Small intestine (tissue), 7 donors: ENCODE results near the gene NFKBIL1. TPM values are rescaled to one million over a fixed set of nuclear protein-coding genes. Genes with fewer than 3 reads are reported as not detected.
A peak's percentile ranks its signal among the peaks of the same experiment; 100 is the strongest.

Experiments used
- DNase-seq, 2 donors: peaks; one replicate each; pipeline versions ENCODE4 v3.0.0 to v3.0.0-alpha.2; 2013
- FAIRE-seq: peaks from 2 replicates; lab custom pipeline; 2012; peaks lifted over from hg19 to GRCh38; lab: Jason Lieb, UNC
- H3K27ac ChIP-seq, 3 donors: one replicate each; pipeline ENCODE4 v1.5.1; 2013; ENCODE audit warnings: low read length in 2 of 3, mild to moderate bottlenecking in 2 of 3, control low read depth in 1 of 3, inconsistent platforms in 1 of 3, low read depth in 1 of 3, moderate library complexity in 1 of 3
- H3K27me3 ChIP-seq, 3 donors: one replicate each; pipeline ENCODE4 v1.6.1; 2013; ENCODE audit warnings: low read length in 3 of 3, inconsistent platforms in 1 of 3; ENCODE audit not compliant: control insufficient read depth in 3 of 3, insufficient read depth in 3 of 3
- H3K36me3 ChIP-seq, 3 donors: one replicate each; pipeline ENCODE4 v1.6.1; 2013; ENCODE audit warnings: low read length in 3 of 3, inconsistent platforms in 1 of 3, low read depth in 1 of 3, mild to moderate bottlenecking in 1 of 3, moderate library complexity in 1 of 3; ENCODE audit not compliant: control insufficient read depth in 3 of 3, insufficient read depth in 2 of 3
- H3K4me1 ChIP-seq, 3 donors: one replicate each; pipeline ENCODE4 v1.6.1; 2013; ENCODE audit warnings: low read length in 2 of 3, inconsistent platforms in 1 of 3, low read depth in 1 of 3, mild to moderate bottlenecking in 1 of 3, moderate library complexity in 1 of 3; ENCODE audit not compliant: control insufficient read depth in 3 of 3, insufficient read depth in 2 of 3
- H3K4me3 ChIP-seq, 3 donors: one replicate each; pipeline ENCODE4 v1.5.1; 2013; ENCODE audit warnings: low read length in 3 of 3, control low read depth in 1 of 3, inconsistent platforms in 1 of 3, low read depth in 1 of 3, mild to moderate bottlenecking in 1 of 3, moderate library complexity in 1 of 3
- H3K9me3 ChIP-seq, 2 donors: one replicate each; pipeline ENCODE4 v1.6.1; 2013; ENCODE audit warnings: low read depth in 1 of 2, low read length in 1 of 2; ENCODE audit not compliant: control insufficient read depth in 2 of 2, insufficient read depth in 1 of 2
- WGBS, 3 donors: extraction: QIAGEN DNeasy Blood & Tissue Kit; methylation state at CpG; one replicate each; pipeline ENCODE4 v1.1.7; 2013; 5-methylcytosine and 5-hydroxymethylcytosine counted together
- polyA plus RNA-seq, 4 donors: library from polyadenylated mRNA; stranded (reverse) in 3 of 4; unstranded in 1 of 4; fragments of 200-250 nt in 3 of 4; fragments of 120-200 nt in 1 of 4; gene quantifications; one replicate each; pipeline versions ENCODE4 v1.2.1 to v1.2.3, GENCODE V29; 2013
- donor health status: healthy with polysubstance abuse.
- donor health status: control.
- donor health status: control.
- donor health status: Bipolar disorder and iron deficiency.
- donor health status: healthy.

NFKBIL1 gene
- polyA plus RNA-seq, 4 donors: 26.2 to 47.3 (median 31.8) TPM

DNA sequence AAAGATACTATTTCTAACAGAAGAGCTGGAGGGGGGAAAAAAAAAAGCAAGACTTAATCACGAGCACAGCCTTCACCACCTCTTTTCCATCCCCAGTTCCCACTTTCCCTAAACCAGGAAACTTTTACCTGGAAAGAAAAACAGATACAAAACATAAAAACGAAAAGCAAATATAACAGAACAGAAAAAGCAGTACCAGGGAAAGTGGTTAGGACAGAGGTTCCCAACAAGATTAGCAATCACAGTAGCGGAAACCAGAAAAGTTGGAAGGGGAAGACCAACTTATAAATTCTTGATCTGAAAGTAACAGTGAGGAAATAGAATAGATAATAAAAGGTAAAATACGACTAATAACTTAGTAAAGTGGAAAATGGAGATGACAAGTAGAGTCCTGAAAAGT is 6.8 kb upstream of the NFKBIL1 start:
- Histone ChIP-seq H3K4me3 (peak overlapping the region; percentile 37 to 86 (median 82)), H3K27me3 (no peaks in the 10 kb centered on the region), H3K36me3 (peaks cover 16 to 36% (median 19%) of the 10 kb centered on the region in 3 donors), H3K27ac (peak overlapping the region; percentile 92 to 94 (median 92)), H3K9me3 (no peaks in the 10 kb centered on the region), H3K4me1 (peaks cover 0 to 23% (median 4%) of the 10 kb centered on the region in 3 donors)
- DNase-seq (no peak), FAIRE-seq (no peak)
- WGBS, 3 donors: 4 to 8% (median 6%) methylated on average over 4 of the region's 4 CpGs

DNA sequence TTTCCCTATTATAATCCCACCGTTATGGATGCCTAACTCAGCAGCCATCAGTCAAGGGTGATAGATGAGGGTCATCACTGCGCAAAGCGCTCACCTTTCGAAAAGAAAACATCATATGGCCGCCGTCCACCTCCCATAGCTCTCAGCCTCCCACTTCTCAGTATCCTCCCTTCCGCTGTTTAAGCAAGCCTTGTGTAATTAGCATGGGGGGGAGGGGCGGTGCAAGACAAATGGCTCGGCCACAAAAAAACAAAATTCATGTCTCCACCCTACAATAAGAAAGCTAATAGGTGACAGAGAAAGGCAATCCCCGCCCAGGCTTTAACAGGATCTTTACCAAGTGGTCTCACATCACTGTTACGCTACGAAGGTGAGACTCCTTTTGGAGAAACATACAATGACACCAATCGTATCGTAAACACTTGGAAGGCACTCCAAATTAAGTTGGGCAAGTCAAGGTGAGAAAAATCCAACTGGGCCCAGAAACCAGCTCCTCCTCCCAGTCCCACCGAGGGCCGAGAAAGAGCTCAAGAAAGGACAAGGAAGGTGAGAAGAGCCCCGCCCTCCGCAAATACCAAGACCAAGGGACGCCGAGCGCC is 6.2 kb upstream of the NFKBIL1 start:
- Histone ChIP-seq H3K4me3 (peak overlapping the region; percentile 37 to 86 (median 82)), H3K27ac (peak overlapping the region; percentile 92 to 94 (median 92)), H3K36me3 (peaks cover 15 to 35% (median 16%) of the 10 kb centered on the region in 3 donors), H3K4me1 (peaks cover 0 to 23% (median 4%) of the 10 kb centered on the region in 3 donors), H3K9me3 (no peaks in the 10 kb centered on the region), H3K27me3 (no peaks in the 10 kb centered on the region)
- DNase-seq: peak; percentile 56 to 70
- 0 to 1% (median 0%) methylated on average over 21 of the region's 21 CpGs for WGBS, 3 donors
- FAIRE-seq: no peak

DNA sequence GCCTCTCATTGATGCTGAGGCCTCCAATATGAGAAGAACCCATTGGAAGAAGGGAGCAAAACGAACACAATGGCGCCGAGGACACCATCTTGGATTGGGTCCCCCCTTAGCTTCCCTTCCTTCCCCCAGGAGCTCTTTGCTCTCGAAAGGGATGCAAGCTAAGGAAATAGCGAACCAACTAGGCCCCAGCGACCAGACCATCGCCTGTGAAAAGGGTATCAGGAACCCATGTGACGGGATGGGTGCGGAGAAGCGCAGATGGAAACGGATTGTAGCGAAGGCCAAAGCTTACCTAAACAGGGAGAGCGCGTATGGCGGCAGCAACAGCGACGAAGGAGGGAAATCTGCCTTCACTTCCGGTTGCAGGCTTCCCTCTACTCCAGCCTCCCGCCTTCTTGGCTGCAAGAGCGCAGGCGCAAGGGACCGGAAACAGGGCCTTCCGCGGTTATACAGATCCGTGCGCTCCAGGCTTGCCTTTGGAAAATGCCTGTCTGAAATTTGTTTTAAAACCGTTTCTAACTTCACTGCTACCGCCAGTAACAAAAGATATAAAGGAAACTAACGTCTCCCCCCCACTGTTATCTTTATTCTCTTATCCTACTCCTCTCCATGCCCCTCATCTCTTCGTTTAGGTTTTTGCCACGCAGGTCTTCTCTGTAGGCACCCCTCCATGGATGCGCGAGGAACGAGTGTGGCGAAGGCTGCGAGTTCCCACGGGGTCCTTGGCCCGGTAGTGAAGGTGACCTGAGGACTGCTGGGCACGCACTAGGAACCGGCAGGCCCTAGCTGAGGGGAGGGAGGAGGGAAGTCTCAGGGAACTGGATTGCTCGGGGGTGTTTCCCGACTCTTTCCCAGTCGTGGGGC is 5.5 kb upstream of the NFKBIL1 start, which contains the start of gene DDX39B:
Gene DDX39B (minus strand): TSS at position 346 of the 864 bp plus-strand sequence. CDS start 1,471 bp downstream, outside the sequence.
- H3K4me3 ChIP-seq: peak within 1 kb of the TSS; percentile 55 to 86 (median 82)
- peak; percentile 98 to 99 for DNase-seq
- peaks cover 0 to 23% (median 4%) of the 10 kb centered on the region in 3 donors for H3K4me1 ChIP-seq
- no peaks in the 10 kb centered on the region for H3K9me3 ChIP-seq
- no peak for FAIRE-seq
- H3K36me3 ChIP-seq: peaks cover 7 to 28% (median 8%) of the 10 kb centered on the region in 3 donors
- 0 to 1% (median 0%) methylated on average over 43 of the region's 43 CpGs for WGBS, 3 donors
- peak within 1 kb of the TSS; percentile 92 to 94 (median 92) for H3K27ac ChIP-seq
- no peaks in the 10 kb centered on the region for H3K27me3 ChIP-seq

DNA sequence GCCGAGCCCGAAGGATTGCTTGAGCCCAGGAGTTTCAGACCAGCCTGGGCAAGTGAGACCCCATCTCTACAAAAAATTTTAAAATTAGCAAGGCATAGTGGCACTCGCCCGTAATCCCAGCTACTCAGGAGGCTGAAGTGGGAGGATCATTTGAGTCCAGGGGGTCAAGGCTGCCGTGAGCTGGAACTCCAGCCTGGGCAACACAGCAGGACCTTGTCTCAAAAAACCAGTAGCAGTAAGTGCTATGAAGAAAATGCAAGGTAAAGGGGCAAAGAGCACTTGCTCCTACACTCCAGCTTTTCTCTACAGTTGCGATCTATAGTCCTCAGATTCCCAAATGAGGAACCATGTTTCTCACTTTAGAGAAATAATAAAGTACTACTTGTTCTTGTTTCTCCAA is 3.8 kb upstream of the NFKBIL1 start:
- no peaks in the 10 kb centered on the region for H3K27me3 ChIP-seq
- H3K9me3 ChIP-seq: peaks cover 0 to 3% of the 10 kb centered on the region in 2 donors
- FAIRE-seq (no peak), DNase-seq (no peak)
- no peak overlapping the region for H3K4me3 ChIP-seq
- H3K27ac ChIP-seq: no peak overlapping the region
- H3K36me3 ChIP-seq: peaks cover 5 to 19% (median 7%) of the 10 kb centered on the region in 3 donors
- peaks cover 3 to 31% (median 9%) of the 10 kb centered on the region in 3 donors for H3K4me1 ChIP-seq
- 95% methylated on average over 6 of the region's 6 CpGs for WGBS, 3 donors

DNA sequence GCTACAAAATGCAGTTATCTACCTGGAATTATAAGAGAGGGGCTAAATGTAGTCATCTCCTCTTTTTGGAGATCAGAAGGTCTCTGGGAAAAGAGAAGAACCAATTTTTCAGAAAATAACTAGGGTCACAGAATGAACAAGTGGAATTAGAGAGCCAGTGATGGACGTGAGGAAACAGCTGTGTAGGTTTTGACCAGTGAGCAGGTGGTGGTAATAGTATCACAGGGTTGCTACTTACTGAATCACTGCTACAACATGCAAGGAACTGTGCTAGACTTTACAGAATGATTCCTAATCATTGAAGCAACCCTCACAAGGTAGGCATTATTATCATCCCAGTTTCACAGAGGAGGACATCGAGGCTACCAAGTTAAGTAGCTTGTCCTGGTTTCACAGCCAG is 2.7 kb upstream of the NFKBIL1 start:
- no peak overlapping the region for H3K4me3 ChIP-seq
- peaks cover 0 to 3% of the 10 kb centered on the region in 2 donors for H3K9me3 ChIP-seq
- peaks cover under 1 to 14% (median 4%) of the 10 kb centered on the region in 3 donors for H3K36me3 ChIP-seq
- DNase-seq (no peak), FAIRE-seq (no peak)
- no peak overlapping the region for H3K27ac ChIP-seq
- H3K4me1 ChIP-seq: peaks cover 3 to 23% (median 9%) of the 10 kb centered on the region in 3 donors
- 70 to 83% (median 76%) methylated on average over 2 of the region's 2 CpGs for WGBS, 3 donors
- no peaks in the 10 kb centered on the region for H3K27me3 ChIP-seq

DNA sequence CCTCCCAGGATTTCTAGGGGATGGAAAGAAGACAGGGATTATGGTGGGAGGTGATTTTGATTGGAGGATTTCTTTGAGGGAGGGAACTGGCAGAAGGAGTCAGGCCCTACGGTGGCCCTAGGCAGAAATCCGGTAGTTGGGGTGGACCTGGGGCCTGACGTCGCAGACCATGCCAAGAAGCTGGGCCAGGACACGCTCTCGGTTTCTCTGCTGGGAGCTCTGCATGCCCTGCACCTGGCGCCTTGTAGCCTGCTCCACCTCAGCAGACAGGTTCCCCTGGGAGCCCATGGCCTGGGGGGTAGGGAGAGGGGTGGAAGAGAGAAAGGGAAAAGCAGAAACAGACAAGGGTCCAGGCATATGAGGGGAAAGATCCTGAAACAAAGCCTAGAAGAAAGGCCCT is 2.1 kb upstream of the NFKBIL1 start:
- peaks cover 3 to 17% (median 7%) of the 10 kb centered on the region in 3 donors for H3K4me1 ChIP-seq
- DNase-seq (no peak), FAIRE-seq (no peak)
- 77 to 89% (median 86%) methylated on average over 7 of the region's 7 CpGs for WGBS, 3 donors
- peaks cover 0 to 3% of the 10 kb centered on the region in 2 donors for H3K9me3 ChIP-seq
- no peak overlapping the region for H3K27ac ChIP-seq
- peaks cover 0 to 8% (median 0%) of the 10 kb centered on the region in 3 donors for H3K36me3 ChIP-seq
- no peaks in the 10 kb centered on the region for H3K27me3 ChIP-seq
- H3K4me3 ChIP-seq: no peak overlapping the region

DNA sequence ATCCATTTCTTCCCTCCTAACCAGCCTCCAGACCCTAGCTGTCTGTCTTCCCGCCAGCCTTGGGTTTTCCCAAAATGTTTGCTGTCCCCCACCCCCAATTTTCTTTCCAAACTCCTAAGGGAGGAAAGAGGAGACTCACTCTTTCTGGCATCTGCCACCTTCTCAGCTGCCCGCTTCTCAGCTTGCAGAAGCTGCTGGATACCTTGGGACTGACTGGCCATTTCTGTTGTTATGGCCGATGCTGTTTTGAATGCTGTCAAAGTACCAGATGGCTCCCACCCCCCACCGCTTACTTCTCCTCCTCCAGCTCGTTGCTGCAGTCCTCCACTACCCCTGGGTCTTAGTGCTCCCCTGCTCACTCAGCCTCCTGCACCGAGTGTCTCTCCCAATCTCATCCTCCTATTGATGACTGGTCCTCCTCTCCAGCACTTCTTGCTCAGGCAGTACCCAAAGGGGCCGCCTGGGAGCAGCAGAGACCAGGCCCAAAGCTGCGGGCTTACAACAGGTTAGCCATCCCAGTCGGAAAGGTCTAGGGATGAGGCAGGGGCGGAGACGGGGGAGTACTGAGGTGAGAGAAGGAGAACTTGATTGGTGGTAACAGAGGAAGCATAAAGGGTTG is 960 bp upstream of the NFKBIL1 start, which contains the start of gene ATP6V1G2:
Gene ATP6V1G2 (minus strand): TSS at position 270 of the 619 bp plus-strand sequence. CDS start 49 bp downstream, at position 221.
- 8 to 12% (median 12%) methylated on average over 11 of the region's 11 CpGs for WGBS, 3 donors
- Histone ChIP-seq H3K27me3 (no peaks in the 10 kb centered on the region), H3K4me3 (peak within 1 kb of the TSS in 2 of 3 donors; percentile 56 to 66), H3K9me3 (peaks cover 0 to 3% of the 10 kb centered on the region in 2 donors), H3K36me3 (peaks cover 0 to 18% (median 3%) of the 10 kb centered on the region in 3 donors), H3K4me1 (peaks cover 3 to 15% (median 5%) of the 10 kb centered on the region in 3 donors), H3K27ac (peak within 1 kb of the TSS; percentile 70 to 86 (median 81))
- DNase-seq (peak; percentile 91 to 94), FAIRE-seq (no peak)
